NCI-H82 (cell line): ENCODE data around the gene ANKHD1.
"Not testable (repeated sequence)": the region's sequence is repeated elsewhere in the genome, so short reads cannot be mapped to it uniquely, and the experiment has no call there.

ENCODE experiments used
- DNase-seq: peaks from one replicate; lab custom pipeline; 2025; lab: John Stamatoyannopoulos, UW

The ANKHD1 gene

DNA sequence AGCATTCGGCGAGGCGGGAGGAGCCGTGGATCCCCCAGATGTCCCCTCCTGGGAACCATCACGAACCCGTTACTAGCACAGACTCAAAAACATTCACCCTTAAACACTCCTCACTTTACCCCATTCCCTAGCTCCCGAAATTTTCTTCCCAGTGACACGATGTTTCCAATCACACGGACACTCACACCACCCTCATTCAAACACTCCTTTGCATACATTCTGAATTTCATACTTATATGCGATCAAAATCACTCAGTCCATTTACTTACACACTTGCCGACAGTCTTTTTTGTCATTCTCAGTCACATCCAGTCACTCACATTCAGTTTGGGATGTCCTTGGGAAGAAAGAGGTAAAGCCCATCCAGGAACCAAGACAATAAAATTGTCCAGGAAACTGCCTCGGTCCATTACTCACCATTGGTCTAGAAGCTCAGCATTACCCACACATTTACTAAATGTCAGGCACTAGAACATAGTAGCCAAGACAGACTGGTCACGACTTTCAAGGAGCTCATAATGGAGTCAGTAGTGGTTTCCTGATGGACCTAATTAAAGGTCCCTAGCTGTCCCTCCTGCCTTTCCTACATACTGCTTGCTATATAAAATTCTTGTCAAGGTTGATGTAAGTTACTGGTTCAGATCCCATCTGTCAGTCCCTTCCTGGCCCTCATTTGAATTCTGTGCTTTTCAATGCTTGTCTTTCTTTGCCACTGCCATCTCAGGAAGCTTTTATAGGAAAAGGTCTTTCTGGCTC, 163.6 kb downstream of the ANKHD1 start:
- no peak for DNase-seq

DNA sequence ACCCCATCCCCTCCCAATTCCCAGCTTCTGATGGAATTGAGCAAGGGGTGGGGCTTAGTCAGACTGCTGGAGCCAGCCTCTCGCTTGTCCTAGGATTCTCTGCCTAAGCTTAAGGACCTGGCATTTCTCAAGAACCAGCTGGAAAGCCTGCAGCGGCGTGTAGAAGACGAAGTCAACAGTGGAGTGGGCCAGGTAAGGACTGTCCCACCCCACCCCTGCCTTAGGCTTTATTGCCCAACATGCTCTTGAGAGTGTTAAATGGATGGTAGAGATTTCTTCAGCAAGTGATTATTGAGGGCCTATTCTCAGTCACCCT, 164.1 kb downstream of the ANKHD1 start:
- DNase-seq: peak; percentile 17

- no peak for DNase-seq
Measured at GRCh38 chr5:140566665-140567064, 165.0 kb downstream of the ANKHD1 start.

DNA sequence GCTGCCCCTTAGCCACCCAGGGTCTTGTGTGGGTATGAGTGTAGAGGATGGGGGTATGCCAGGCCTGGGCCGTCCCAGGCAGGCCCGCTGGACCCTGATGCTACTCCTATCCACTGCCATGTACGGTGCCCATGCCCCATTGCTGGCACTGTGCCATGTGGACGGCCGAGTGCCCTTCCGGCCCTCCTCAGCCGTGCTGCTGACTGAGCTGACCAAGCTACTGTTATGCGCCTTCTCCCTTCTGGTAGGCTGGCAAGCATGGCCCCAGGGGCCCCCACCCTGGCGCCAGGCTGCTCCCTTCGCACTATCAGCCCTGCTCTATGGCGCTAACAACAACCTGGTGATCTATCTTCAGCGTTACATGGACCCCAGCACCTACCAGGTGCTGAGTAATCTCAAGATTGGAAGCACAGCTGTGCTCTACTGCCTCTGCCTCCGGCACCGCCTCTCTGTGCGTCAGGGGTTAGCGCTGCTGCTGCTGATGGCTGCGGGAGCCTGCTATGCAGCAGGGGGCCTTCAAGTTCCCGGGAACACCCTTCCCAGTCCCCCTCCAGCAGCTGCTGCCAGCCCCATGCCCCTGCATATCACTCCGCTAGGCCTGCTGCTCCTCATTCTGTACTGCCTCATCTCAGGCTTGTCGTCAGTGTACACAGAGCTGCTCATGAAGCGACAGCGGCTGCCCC, 165.6 kb downstream of the ANKHD1 start:
- DNase-seq: no peak

DNA sequence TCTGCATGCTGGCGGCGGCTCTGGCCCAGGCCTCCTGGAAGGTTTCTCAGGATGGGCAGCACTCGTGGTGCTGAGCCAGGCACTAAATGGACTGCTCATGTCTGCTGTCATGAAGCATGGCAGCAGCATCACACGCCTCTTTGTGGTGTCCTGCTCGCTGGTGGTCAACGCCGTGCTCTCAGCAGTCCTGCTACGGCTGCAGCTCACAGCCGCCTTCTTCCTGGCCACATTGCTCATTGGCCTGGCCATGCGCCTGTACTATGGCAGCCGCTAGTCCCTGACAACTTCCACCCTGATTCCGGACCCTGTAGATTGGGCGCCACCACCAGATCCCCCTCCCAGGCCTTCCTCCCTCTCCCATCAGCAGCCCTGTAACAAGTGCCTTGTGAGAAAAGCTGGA, 166.2 kb downstream of the ANKHD1 start:
- no peak for DNase-seq

GRCh38 chr5:140568443-140569063, 166.9 kb downstream of the ANKHD1 start:
- DNase-seq: no peak

GRCh38 chr5:140569197-140569596, 167.6 kb downstream of the ANKHD1 start:
- no peak for DNase-seq

DNA sequence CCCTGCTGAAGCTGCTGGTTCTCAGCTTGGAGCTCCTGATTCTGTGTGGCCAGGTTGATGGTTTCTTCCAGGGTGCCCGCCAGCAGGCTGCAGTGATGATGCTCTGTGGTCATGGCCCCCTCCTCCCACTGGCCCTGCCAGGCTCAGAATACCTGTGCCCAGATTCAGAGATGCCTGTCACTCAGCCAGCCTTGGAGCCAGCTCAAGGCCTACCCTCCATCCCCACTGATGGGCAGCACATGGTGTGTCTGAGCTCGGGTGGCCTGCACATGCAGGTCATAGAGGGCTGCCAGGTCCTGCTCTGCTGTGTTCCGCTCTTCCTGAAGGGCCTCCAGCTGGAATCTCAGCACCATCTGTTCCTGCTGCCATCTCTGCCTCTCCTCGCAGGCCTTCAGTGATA, 168.4 kb downstream of the ANKHD1 start:
- no peak for DNase-seq

GRCh38 chr5:140570488-140570887, 168.9 kb downstream of the ANKHD1 start:
- no peak for DNase-seq

- DNase-seq: no peak
Measured at GRCh38 chr5:140571105-140571504, 169.5 kb downstream of the ANKHD1 start.

DNA sequence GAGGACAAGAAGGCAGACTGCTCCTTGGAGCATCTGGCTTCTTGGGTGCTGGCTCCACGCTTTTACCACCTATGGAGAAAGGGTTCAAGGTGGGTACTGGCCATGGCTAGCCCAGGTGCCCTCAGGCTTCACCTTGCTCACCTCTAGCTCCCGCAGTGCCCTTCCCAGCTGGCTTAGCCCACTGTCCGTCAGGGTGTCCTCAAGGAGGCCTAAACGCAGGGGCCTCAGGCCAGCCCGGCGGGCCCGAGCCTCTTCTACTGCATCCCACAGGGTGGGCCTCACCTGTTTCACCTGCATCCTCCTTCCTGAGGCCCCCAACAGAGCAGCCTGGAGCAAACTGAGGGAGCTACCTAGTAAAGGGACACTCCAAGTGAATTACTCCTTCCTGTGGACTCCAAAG, 172.1 kb downstream of the ANKHD1 start:
- no peak for DNase-seq

GRCh38 chr5:140574165-140574564, 172.5 kb downstream of the ANKHD1 start:
- DNase-seq: no peak

DNA sequence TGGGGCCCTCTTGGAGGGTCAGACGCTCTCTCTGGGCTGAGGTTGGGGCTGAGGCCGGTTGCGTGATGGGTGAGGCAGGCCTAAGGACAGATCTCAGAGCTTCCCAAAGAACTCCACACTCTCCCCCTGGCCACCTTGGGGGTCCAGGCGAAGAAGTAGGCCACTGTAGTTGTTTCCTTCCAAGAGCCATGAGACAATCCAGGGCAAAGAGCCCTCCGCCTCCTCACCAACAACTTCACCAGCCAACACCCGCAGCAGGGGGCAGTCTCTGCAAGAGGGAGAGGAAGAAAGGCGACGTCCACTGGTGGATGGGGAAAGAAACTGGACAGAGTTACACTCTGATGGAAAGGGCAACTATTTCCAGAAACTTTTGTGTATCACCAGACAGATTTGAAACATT, 173.7 kb downstream of the ANKHD1 start:
- DNase-seq: peak; percentile 21

DNA sequence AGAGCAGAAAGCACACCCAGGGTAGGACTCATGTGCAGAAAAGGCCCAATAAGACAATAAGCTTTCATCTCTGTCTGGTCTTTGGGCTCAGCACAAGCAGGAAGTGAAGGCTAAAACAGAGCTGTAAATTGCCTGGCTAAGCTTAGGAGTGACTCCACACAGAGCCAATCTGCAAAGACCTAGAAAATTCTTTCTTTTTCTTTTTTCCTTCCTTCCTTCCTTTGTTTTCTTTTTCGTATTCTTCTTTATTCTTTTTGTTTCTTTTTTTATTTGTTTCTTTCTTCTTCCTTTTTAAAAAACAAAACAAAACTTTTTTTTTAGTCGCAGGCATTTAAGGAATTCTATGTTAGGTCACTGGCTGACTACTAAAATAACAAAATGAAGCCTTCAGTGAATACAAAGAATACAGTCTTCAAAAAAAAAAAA, 175.2 kb downstream of the ANKHD1 start:
- no peak for DNase-seq

- DNase-seq: not testable (repeated sequence)
Measured at GRCh38 chr5:140579188-140579747, 177.6 kb downstream of the ANKHD1 start.

DNA sequence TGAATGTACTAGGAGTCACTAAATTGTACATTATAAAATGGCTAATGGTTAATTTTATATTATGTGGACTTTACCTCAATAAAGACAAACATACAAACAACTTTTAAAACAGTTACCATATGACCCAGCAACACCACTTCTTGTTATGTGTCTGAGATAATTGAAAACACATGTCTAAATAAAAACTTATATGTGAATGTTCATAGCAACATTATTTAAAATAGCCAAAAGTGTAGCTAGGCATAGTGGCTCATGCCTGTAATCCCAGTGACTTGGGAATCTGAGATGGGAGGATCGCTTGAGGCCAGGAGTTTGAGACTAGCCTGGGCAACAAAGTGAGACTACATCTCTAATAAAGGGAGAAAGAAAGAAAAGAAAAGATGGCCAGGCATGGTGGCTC, 185.9 kb downstream of the ANKHD1 start:
- DNase-seq: no peak

- DNase-seq: no peak
Measured at GRCh38 chr5:140588311-140589070, 186.9 kb downstream of the ANKHD1 start.
